Activated CD4-positive, alpha-beta T cell treated with anti-CD3 and anti-CD28 coated beads for 4 hours (primary cell): ENCODE measurements around the gene TEX52.
A peak's percentile ranks its signal among the peaks of the same experiment; 100 is the strongest.
"Not testable (repeated sequence)": the region's sequence is repeated elsewhere in the genome, so short reads cannot be mapped to it uniquely, and the experiment has no call there.

Experiments used
- DNase-seq, 2 donors: peaks; one replicate each; pipeline ENCODE4 v3.0.0-alpha.2; 2020

TEX52 gene

DNA sequence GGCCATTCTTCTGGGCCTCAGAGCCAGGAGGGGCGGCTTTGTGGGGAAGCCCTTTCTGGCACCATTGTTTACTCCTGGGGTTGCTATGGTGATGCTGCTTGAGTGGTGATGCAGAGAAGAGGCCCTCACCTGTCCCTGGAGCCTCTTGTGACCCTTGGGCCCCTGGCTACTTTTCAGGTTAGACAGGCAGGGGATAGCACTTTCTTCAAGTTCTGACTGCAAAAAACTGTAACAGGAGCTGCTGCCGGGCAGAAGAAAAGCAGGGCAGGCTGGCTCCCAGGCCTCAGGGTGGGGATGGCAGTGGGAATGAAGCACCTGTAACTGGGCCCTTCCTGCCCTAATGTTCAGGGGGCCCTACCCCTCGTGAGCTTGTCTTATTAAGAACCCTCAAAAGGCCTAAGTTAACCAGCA, at the start of gene TEX52:
TSS of gene TEX52 (minus strand) at position 19 of the 411 bp plus-strand sequence. CDS start at position 6, 13 bp downstream.
- DNase-seq, result no peak

DNA sequence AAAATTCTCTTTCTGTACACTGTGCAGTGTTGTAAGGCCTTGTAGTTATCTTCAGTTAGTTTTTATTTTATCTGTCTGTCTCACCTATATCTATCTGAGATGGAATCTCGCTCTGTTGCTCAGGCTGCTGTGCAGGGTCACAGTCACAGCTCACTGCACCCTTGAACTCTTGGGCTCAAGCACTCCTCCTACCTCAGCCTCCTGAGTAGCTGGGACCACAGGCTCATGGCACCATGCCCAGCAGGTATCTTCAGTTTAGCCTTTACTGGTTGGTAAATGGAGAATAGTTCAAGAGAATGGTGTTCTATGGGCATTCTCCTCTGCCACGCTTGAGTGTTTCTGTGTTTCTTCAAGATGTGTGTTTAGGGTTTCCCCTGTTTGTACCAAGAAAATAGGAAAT, 47.4 kb upstream of the TEX52 start:
- DNase-seq, result no peak

DNA sequence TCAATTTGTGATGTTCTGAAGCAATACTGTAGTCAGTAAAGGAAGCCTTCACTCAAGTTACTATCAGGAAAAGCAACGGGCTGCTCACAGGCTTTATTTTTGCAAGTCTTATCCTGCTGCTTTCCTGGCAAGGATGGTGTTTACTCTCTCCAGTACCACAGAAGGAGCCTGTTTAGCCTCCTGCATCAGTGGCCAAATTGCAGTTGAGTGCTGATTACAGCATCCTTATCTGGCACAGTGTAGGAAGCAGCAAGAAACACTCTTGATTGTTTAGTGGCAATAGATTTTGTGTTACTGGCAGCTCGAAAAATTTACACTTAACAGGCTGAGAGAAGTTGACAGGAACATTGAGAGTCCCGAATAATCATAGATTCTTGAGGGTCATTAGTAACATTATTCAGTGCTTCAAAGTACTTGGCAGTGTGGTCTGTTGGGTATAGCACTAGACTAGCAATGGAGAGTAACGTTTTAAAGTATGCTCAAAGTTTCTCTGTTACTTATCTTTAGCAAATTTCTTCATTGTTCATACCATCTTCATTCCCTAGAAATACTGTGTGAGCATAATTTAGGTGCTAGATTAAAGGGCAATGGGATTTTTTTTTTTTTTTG, 45.5 kb upstream of the TEX52 start:
- DNase-seq, result no peak

DNA sequence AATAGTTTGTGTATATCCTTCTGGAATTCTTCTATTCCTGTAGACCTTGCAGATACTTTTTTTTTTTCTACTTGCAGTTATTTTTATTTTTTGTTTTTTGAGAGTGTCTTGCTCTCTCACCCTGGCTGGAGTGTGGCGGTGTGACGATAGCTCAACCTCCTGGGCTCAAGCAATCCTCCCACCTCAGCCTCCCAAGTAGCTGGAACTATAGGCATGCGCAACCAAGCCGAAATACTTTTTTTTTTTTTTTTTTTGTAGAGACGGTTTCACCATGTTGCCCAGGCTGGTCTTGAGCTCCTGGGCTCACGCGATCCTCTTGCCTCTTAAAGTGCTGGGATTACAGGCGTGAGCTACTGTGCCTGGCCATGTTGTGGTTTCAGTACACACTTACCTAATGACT, 43.8 kb upstream of the TEX52 start:
- DNase-seq, result no peak

DNA sequence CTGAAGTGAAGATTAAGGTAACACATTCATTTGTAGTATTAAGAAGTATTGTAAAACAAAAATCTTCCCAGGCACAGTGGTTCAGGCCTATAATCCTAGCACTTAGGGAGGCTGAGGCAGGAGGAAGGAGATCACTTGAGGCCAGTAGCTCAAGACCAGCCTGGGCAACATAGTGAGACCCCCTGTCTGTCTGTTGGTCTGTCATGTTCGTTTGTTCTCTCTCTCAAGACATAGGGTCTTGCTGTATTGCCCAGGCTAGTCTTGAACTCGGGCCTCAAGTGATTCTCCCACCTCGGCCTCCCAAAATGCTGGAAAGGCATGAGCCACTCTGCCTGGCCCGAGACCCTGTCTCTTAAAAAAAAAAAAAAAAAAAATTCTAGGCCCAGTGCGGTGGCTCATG, 40.6 kb upstream of the TEX52 start:
- no peak for DNase-seq

DNA sequence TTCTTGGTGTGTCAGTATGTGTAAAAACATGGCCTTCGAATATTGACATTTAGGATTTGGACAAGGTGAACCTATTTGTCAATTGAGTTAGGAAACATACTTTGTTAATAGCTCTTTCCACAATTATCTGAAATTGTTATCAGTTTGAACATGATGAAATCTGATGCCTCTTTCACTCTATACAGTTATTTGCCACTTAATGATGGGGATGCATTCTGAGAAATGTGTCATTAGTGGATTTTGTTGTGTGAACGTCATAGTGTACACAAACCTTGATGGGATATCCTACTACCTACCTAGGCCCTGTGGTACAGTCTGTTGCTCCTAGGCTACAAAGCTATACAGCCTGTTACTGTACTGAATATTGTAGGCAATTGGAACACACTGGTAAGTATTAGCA, 38.7 kb upstream of the TEX52 start:
- DNase-seq, result no peak

DNA sequence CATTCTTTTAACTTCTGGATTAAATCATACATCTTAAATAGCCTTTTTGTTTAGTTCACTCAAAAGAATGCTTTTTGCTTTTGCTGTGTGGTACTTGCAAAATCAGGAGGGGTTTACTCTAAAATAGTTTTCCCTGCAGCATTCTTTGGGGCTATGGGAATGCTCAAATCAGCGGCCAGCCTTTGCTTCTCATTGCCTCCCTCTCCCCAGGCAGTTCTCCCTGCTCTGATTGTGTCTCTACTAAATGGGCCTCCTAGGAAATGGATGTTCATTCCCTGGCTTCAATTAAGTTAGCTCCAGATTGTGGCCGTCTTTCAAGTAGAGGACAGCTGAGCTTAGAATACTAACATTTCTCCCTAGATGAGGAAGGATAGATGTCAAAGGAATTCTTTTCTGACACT, 38.2 kb upstream of the TEX52 start:
- DNase-seq, result no peak

DNA sequence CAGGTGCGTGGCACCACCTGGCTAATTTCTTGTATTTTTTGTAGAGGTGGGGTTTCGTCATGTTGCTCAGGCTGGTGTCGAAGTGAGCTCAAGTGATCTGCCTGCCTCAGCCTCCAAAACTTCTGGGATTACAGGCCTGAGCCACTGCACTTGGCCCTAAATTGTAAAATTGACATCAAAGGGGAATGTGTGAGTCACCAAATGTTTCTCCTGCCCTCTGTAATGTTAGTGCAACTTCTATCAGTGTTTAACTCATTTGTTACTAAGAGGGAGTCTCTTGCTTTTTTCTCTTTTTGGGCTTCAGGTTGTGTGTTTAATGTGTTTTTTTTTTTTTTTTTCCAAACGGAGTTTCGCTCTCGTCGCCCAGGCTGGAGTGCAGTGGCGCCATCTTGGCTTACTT, 36.2 kb upstream of the TEX52 start:
- no peak for DNase-seq

DNA sequence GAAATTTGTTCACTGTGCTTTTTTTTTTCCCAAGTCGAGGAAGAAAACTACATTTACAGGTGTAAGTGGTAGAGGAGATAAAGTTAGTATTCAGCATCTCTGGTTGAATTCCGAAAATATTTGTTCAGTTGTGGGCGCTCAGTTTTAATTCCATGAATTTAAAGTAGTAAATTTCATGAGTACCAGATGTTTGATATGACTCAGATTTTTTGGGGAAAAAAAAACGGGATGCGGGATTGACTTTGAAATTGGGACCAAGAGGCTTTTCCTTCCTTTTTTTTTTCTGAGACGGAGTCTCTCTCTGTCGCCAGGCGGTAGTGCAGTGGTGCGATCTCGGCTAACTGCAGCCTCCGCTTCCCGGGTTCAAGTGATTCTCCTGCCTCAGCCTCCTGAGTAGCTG, 35.4 kb upstream of the TEX52 start:
- DNase-seq, result no peak

DNA sequence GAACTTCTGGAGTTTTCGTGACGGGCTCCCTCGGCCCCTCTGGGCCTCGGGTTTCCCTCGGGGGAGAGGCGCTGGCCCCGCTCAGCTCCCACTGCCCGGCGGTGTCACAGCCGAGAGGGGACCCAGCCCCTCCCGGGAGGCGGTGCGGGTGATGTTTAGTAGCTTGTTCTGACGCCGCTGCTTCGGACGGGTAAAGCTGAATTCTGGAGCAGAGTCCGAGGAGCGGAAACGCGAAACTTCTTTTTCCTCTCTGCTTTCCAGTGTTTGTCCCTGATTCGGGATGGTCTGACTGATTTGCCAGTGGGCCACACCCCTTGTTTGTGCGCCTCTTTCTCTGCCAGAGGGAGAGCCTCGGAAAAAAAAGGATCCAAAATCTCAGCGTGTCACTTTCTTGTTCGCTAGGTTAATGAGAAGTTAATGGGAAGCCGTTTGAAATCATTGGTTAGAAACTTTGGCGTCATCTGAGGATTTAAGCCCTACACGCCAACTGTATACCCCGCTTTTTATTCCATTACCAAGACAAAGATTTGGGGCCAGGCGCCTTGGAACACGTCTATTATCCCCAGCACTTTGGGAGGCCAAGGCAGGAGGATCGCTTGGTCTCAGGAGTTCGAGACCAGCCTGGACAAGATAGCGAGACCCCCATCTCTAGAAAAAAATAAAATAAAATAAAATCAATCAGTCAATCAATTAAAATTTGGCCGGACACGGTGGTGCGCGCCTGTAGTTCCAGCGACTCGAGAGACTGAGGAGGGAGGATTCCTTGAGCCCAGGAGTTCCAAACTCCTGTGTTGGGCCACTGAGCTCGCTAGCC, 34.6 kb upstream of the TEX52 start:
- DNase-seq, result peak in 1 of 2 donors; percentile 36

DNA sequence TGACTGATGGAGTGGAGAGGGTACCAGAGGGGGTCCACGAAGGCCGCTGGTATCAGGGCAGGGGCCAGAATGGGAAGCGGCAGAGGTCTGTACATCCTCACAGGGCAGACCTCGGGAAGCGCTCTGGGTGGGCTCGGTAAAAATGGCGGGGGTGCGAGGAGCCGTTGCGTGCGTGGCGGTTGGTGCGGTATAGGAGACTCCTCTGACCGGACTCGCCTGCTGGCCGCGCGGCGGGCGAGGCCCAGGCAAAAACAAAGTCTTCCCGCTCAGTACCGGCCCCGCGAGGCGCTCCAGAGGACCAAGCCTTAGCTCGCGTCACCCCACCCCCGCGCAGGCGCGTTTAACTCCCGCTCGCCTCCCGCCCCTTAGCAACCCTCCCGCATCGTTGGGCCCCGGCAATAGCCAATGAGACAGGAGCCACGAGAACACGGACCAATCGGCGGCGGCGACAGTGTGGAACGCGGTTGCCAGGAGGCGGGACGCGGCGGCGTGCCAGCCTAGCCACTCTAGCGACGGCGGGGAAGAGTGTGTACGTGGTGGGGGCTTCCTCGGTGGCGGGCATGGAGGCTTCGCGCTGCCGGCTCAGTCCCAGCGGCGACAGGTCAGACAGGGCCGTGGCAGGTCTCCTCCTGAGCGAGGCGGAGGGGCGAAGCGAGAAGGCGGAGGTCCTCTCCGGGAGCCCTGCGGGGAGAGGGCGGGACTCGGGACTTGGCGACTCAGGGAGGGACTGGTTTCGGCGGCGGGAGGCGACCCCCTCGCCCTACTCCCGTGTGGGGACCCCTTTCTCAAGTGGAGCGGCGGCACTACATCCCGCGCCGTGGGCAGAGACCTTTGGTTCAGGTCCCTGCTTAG, 33.8 kb upstream of the TEX52 start, which contains the start of gene TULP3:
TSS of gene TULP3 (plus strand) at position 504 of the 852 bp plus-strand sequence. CDS start at position 561, 57 bp downstream.
- peak; percentile 98 for DNase-seq

DNA sequence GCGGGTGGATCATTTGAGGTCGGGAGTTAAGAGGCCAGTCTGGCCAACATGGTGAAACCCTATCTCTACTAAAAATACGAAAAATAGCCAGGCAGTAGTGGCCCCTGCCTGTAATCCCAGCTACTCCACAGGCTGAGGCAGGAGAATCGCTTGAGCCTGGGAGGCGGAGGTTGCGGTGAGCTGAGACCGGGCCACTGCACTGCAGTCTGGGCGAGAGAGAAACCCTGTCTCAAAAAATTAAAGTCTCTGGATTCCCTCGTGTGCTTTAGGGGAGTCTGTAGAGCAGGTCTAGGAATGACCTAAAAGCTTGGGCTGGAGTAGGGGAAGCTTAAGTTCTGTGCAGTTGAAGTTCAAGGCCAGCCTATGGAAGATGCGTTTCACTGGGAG, 33.2 kb upstream of the TEX52 start:
- no peak for DNase-seq

DNA sequence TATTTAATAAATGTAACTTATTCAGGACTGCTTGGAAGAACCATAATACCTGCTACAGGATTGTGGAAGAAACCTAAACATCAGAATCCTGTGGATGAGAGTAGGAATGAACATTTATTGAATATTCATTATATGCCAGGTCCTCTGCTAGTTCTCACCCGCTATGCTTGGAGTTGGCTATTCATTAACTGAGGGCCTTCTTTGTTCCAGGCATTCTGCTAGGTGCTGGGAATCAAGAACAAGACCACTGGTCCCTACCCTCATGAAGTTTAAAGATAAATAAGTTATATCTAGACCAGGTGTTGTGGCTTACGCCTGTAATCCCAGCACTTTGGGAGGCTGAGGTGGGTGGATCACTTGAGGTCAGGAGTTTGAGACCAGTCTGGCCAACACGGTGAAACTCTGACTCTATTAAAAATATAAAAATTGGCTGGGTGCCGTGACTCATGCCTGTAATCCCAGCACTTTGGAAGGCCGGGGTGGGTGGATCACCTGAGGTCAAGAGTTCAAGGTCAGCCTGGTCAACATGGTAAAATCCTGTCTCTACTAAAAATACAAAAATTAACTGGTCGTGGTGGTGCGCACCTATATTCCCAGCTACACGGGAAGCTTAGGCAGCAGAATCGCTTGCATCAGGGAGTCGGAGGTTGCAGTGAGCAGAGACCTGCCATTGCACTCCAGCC, 30.1 kb upstream of the TEX52 start:
- DNase-seq, result no peak

DNA sequence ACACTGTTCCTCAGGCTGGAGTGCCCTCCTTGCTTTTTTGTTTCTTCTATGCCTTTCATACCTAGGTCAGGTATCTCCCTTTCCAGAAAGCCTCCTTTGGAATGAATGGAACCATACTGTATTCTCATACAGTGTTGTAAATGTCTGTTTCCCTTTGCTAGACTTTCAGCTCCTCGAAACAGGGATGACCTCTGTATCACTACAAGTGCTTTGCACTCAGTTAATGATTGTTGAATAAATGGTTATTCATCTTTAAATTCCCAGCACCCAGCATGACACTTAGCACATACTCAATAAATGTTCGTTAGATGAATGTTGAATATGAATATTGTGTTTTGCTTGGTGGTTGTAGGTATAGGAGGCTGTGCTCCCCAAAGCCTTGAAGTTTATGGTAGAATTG, 28.0 kb upstream of the TEX52 start:
- no peak for DNase-seq

DNA sequence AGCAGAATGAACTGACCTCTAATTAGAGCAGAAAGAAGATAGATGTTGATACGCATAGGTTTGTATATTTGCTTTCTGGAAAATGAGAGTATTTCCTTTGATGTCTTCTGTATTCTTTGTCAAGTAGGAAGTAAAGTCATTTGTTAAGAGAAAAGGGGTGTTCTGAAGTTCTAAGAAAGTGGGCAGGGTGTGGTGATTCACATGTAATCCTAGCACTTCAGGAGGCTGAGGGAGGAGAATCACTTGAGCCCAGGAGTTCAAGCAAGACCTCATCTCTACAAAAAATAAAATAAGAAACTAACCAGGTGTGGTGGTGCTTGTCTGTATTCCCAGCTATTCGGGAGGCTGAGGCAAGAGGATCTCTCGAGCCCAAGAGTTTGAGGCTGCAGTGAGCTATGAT, 23.0 kb upstream of the TEX52 start:
- no peak for DNase-seq

DNA sequence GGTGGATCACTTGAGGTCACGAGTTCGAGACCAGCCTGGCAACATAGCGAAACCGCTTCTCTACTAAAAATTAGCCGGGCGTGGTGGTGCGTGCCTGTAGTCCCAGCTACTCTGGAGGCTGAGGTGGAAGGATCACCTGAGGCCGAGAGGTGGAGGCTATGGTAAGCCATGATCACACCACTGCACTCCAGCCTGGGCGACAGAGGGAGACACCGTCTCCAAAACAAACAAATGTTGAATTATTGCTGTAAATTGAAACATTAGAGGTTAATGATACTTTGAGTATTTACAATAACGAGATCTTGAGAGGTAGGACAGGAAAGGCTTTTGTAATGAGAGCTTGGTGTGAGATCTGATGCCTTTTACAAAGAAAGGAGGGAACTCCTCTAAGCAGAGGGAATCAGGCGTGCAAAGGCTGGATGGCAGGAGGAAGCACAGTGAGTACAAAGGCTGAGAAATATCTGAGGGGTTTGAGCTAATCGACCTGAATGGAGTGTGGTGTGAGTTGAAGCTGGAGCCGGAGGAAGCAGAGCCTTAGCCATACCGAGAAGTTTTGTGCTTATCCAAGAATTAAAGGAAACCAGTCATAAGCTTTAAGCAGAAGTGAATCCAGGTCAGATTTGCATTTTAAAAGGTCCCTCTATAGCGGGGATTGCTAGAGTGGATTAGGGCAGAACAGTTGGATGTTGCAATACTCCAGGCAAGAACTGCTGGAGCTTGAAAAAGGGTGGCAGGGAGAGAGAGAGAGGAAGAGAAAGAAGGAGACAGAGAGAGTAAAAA, 21.3 kb upstream of the TEX52 start:
- DNase-seq, result no peak

DNA sequence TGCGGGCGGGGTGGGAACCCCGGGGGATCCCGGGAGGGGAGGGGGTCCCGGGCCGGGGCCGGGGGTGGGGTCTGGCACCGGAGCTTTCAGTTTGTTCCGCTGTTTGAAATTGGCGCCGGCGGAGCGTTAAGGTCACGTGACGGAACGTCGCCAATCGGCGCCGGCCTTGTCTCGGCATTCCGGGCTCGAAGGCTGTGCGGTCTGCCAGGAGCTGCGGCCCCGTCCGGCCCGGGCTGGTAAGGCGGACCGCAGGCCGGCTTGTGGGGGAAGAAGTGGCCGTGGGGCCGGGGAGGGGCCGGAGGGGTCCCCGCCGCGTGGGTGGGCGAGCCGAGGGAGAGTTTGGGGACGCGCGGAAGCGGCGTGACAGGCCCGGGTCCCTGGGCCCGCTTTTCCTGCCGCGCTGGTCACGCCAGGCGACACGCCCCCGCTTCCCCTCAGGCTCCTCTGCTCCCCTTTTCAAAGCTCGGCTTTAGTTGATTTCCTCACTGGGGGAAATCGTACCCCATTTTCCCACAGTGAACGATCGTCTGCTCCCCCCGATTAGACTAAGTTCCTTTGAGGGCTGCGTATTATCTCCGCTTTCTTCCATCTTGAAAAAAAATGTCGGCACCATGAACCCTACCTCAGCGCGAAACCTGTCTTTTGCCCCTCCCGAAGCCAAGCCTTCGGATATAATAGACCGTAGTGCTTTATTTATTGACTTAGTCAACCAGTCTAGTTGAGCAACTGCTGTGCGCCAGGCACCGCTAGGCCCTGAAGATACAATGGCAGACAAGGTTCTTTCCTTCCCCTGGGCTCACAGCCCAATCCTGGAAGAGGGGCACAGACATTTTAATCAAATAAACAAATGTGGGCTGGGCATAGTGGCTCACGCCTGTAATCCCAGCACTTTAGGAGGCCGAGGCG, 20.5 kb upstream of the TEX52 start, which contains the start of the genes FOXM1 and RHNO1:
TSS of gene FOXM1 (minus strand) at position 128 of the 906 bp plus-strand sequence. CDS start 2,696 bp downstream, outside the sequence.
TSS of gene RHNO1 (plus strand) at position 177 of the 906 bp plus-strand sequence. CDS start 8,144 bp downstream, outside the sequence.
- peak; percentile 82 to 84 for DNase-seq

DNA sequence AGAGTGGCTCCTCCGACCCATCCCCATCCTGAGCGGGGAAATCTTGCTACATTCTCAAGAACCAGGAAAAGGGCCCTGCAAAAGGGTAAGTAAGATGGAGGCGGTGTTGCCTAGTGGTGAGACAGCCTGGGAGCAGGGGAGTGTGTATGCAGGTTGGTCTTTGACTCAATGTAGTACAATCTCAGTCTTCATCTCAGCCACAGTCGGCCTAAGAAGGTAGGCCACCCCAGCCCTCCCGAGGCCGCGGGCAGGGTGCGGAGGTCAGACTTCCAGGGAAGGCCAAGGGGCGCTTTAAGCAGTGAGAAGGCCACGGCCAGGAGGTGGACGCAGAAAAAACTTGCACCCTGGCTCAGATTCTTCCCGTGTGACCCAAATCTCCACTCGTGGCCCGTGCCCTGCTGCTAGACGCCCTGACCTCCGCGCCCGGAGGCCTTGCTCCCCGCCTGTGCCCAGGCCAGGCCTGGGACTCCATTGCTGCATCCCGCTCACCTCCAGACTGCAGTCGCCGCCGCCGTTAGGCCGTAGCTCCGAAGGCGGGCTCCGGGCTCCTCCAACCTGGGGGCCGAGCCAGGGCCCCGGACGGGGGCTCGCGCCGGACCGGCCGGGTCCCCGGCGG, 19.7 kb upstream of the TEX52 start:
- DNase-seq, result no peak

DNA sequence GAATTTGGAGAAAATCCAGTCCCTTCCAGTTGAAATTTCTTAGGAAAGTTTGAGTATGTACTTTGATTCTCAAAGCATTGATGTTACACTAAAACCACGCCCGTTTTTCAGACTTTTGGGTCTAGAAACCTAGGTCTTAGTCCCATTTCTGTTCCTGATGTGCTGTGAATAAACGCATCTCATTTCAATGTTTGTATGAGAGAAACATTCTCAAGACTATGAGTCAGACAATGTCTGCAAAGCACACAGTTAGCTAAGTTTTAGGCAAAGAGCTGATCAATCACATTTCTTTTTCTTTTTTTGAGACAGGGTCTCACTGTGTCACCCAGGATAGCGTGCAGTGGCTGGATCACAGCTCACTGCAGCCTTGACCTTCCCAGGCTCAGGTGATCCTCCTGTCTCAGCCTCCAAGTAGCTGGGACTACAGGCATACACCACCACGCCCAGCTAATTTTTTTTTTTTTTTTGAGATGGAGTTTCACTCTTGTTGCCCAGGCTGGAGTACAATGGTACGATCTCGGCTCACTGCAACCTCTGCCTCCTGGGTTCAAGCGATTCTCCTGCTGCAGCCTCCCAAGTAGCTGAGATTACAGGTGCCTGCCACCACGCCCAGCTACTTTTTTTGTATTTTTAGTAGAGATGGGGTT, 12.3 kb upstream of the TEX52 start:
- DNase-seq, result not testable (repeated sequence)

DNA sequence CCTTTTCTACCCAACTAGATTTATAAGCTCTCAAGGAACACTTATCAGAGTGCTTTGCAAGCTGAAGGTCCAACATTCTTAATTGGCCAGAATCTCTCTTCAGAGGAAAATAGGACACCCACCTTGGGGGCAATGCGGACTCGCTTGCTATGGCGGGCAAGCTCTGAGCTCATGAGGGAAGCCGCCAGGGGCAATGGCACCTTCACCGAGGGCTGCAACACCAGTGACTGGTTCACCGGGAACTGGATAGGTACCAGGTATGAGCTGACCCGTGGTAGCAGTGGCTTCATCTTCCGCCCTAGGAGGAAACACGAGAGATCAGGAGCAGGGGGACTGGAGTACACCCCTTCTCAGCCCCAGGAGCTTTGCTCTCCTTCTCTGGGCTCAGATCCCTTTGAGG, 7.4 kb upstream of the TEX52 start:
- DNase-seq, result no peak
